NCI-H1417 treated with DMSO at 0.1 percent for 48 hours (cell line): ENCODE data around the gene SAMHD1.

Experiments
- DNase-seq: peaks from one replicate; lab custom pipeline; 2025; lab: John Stamatoyannopoulos, UW

SAMHD1 gene

DNA sequence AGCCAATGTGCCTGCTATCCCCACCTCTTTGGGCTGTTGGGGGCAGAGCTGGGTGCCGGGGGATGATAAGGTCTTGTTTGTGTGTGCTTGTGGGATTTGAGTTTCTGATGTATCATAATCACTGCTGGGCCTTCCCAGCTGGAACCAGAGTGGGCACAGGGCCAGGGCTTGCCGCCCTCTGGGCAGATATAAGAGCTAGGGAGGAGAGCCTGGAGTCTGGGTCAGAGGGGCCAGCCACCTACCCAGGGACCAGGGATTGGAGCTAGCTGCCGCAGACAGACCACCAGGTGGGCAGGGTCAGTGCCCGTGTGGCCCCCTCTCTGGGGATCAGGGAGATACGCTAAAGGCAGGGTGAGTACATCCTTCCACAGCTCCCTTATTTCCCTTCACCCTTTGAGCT is 78.7 kb downstream of the SAMHD1 start:
- DNase-seq: no peak

DNA sequence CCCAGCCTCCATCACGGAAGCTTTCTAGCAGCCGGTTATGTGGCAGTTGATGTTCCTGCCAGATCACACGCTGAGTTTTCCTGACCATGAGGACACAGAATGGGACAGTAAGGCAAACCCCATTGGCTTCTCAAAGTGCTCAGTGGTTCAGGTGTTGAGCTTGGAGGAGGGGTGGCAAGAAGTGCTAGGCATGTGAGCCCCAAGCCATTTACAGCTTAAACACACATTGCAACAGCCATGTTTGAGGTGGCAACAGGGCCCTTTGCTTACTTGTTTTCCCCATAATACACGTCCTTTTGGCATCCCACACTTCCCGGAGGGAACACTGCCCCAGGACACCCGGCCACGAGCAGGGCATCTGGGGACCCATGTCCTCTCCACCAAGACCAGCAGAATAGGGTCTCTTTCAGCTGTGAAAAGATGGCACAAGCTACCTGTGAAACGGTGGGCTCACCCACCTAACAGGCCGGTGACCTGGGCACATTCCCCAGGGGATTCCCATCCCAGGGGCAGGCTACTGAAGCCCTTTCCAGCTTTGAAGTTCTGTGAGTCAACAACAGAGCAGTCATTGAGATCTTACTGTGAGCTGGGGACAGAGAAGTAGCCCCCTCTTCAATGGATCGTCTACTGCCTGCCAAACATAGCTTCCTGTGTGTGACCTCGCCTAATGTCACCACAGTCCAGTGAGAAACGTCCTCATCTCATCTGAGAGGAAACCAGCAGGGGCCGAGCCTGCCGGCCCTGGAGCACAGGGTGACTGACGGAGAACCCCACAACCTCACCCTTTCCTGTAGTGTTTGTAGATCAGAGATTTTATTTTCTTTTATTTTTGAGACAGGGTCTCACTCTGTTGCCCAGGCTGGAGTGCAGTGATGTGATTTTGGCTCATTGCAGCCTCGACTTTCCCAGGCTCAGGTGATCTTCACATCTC is 79.6 kb downstream of the SAMHD1 start:
- no peak for DNase-seq

DNA sequence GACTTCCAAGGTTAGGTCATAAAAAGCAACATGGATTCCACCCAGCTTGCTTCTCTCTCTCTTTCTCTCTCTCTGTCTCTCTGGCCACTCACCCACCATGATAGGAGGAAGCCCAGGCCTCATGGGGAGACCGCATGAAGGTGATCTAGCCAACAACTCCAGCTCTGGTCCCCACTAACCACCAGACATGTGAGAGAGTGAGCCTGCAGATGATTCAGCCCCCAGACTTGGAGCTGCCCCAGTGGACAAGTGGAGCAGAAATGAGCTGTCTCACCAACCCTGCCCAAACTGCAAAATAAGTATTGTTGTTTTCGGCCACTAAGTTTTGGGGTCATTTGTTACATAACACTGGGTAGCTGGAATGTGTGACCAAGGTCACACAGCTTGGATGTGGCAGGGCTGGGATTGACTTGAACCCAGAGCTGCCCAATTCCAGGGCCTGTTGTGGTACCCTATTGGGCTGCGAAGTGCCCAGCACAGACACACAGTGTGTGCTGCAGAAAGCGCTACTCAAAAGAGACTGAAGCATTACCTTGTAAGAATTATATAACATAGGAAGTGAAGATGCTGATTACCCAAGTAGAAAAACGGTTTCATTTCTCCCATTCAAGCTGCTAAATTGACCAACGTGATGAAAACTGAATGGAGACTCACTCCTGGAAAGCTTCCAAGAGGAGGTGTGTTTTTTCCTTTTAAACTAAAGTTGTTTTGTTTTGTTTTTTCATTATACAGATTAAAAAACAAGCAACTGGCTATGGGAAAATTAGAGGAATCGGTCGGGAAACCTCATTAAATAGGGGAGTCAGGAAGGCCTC is 84.6 kb downstream of the SAMHD1 start:
- no peak for DNase-seq

DNA sequence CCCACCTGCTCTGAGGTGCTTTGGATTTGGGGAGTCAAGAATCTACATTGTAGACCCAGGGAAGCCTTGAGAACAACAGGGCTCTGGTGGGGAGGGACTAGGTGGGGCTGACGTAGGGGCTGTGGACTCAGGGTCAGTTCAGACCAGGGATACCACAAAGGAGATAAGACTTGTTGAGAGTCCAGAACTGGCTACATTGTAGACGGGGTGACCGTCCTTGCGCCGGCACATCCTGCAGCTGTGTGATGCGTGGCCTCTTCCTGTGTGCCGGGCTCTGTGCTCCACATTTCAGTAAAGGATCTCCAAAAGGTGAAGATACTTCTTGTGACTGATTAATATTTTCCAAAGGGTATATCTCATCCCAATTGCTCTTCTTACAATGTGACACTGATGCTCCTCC is 85.3 kb downstream of the SAMHD1 start:
- DNase-seq: no peak

DNA sequence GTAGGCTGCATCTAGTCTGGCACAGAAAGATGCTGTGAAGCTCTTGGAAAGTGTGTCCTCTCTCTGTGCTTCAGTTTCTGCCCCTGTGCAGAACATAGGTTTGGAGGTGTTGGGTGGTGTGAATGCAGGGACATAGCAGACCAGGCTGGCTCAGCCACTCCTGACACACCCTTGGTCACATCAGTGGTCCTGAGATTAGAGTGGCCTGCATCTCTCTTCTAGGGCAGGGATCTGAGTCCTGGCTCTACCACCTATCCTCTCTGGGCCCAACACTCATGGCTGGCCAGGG is 85.7 kb downstream of the SAMHD1 start:
- DNase-seq: no peak

DNA sequence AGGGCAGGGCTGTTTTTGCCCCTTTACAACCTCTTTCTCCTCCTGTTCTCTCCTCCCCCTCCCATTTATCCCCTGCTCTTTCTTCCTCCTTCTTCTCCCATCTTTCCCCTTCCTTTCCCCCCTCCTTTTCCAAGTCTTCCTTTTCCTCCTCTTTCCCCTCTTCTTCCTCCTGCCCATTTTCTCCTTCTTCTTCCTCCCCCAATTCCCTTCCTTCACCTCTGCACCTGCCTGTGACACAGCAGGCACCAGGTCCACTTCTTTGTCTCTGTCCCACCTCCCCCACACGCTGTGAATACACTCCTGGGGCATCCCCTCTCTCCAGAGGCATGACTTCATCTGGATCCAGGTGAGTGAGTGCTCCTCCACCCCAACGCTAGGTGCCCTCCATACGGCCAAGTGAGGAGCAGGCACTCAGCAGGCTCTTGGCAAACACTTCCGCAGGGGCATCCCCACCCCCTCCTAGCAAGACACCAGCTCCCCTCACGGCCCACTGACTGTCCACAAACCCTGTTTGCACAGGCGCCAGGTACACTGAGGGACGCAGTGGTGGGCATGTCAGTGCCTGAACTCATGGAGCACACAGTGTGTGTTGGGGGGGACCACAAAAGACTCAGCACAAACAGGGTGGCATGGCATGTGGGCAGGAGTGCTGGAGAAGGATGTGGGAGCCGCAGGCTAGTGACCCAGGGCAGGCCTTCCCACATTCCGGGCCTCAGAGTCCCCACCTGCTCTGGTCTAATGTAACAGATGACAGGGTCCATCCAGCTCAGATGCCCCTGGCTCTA is 86.2 kb downstream of the SAMHD1 start:
- no peak for DNase-seq

DNA sequence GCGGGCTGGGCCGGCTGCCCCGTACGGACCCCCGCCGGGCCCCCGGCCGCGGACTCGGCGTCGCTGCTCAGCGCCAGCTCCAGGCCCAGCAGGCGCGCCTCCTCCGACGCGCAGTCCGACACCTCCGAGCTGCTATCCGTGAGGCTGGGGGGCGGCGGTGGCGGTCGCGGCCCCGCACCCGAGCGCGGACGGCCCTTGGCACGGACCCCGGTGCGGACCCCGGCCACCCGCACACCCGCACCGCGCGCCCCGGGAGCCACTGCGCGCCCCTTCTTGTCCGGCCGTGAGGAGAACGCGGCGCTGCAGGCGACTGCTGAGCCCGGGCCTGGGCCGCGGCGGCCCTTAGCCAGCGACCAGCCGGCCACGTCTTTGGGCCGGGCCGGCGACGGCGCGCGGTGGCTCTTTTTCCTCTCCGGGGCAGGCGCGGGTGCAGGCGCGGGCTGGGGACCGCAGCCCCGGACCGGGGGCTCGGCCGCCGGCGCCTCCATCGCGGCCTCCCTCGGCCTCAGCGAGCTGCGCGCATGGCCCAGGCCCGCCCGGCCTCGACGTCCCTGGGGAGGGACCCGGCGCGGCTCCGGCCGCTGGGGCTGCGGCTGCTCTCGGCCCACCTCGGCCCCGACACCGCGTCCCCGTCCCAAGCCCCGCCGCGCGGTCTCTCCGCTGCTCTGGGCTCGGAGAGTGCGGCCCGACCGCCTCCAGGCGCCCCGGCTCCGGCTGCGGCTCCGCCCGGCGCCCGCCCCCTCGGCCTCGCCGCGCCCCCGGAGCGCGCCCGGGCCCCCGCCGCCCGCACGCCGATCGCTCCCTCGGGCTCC is 88.4 kb downstream of the SAMHD1 start:
- DNase-seq: no peak

DNA sequence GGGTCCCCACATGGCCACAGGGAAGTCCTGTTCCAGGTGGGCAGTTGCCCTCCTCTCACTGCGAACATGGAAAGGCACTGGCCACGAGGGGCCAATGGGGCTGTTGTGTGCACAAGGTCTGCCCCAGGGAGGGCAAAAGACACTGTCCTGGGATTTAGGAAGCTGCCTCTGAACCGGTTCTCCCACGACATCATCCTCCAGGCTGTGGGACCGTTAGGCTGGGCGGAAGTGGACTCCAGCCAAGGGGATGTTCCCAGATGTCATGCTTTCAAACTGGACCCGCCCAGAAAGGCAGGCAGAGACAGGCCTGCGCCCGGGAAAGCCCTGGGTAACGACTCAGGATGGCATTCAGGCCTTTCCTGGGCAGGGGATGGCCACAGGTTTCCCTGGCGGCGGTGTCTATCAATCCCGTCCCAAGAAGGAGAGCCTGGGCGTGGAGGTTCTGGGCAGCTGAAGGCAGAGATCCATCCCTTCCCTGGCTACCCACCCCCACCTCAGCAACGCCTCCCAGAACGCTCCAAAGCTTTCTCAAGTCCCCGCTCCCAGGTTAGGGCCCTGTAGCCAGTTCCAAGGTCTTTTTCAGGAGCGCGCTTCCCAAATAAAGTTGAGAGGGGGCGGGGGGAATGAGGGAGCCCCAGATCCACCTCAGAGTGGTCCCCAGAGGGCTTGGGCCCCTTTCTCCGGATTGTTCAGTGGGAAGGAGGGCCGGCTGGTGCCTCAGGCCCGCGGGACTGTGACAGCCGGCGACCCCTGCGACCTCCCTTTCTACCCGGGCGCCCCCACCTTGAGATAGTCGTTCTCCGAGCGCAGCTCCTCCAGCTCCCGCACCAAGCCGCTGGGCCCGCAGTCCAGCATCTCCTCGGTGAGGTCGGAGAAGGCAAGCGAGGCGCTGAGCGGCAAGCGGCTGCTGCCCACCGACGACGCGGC is 89.4 kb downstream of the SAMHD1 start:
- no peak for DNase-seq

DNA sequence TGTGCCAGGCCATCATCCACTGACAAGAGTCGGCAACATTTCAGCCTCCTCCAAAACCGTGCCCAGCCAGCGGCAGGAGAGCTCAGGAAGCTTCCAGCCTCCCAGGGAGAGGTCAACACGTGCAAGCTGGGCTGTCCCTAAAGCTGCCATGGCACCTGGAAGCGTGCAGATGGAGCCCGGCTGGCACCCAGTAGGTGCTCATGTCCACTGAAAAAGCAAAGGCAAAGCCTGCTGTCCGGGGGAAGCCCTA is 90.0 kb downstream of the SAMHD1 start:
- no peak for DNase-seq

DNA sequence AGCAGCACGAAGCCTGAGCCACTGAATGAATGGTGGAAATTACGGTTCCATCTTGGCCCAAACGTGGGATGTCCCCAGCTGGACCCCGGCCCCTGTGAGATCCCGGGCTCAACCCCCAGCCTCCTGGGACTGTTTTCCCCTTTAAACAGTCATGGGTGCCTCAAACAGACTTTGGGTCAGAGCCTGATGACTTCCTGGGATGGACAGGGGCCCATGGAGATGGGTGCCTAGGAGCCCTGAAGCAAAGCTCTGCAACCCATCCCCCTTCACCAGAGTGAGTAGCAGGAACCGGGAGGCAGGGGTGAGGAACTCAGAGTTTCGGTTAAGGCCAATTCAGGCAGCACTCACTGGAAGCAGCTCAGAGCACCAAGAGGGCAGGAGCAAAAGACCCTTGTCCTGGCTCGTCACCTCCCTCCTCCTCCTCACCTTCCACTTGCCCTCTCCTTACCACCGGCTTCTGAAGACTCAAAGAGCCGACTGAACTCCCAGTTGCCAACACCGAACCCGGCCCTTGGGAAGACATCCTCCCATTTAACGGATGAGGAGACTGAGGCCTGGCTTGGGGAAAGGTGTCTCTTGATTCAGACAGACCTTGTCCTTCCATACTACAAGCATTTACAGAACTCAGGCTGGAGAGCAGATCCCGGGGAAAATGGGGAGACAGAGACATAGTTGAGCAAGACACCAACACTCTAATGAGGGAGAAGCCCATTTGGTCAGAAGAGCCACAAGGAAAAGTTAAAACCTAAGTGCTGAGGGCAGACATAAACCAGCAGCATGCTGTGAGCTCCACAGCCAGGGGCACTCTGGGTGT is 90.5 kb downstream of the SAMHD1 start:
- DNase-seq: no peak

DNA sequence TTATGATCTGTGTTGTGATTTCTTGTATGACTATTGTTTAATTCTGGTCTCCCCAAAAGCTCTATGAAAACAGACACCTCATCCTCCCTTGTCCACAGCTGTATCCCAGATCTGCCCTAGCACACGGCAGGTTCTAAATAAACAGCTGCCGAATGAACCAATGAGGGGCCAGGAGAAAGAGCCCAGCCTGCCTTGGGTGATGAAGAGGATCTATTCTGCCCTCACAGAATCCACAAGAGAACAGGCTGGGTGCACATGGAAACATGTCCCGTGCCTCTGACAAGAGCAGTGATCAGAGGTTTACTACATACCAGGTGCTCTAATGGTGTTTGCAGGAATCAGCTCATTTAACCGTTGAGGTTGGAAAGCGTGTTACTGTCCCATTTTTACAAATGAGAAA is 91.2 kb downstream of the SAMHD1 start:
- no peak for DNase-seq

DNA sequence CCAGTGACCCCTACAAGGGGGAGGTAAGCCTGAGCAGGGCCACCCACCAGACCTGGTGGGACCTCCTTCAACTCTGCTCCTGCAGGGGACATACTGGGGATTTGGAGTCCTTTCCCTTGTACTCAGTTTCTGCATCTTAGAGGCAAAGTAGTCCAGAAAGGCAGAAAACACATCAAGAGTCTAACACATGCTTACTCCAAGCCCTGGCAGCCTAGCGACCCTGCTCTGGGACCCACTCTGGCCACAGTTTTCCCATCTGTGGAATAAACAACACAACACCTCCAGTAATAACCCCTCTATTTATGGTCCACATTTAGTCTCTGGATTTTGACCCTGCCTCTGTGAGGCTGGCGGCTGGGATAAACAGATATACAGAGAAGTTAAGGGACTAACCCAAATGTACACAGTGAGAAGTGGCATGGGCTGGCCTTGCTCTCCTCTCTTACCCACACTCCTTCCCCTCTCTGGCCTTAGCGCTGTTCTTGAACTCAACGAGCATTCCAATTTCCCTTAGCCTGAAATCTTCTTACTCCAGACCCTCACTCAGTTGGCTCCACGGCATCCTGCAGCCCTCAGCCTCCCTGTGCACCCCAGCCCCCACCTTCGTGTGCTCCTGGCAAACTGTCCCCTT is 91.7 kb downstream of the SAMHD1 start:
- DNase-seq: no peak

DNA sequence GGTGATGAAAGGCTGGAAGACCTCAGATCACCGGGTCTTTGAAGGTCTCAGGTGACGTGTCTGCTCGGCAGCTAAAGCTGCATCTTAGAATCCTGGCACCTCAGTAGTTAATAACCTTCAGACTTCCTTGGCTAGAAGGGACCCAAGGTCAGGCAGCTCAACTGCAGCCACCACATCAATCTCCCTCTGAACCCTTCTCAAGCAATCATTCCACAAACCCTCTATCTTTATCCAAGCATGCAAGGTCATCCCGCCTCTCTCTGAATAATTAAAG is 92.3 kb downstream of the SAMHD1 start:
- no peak for DNase-seq

DNA sequence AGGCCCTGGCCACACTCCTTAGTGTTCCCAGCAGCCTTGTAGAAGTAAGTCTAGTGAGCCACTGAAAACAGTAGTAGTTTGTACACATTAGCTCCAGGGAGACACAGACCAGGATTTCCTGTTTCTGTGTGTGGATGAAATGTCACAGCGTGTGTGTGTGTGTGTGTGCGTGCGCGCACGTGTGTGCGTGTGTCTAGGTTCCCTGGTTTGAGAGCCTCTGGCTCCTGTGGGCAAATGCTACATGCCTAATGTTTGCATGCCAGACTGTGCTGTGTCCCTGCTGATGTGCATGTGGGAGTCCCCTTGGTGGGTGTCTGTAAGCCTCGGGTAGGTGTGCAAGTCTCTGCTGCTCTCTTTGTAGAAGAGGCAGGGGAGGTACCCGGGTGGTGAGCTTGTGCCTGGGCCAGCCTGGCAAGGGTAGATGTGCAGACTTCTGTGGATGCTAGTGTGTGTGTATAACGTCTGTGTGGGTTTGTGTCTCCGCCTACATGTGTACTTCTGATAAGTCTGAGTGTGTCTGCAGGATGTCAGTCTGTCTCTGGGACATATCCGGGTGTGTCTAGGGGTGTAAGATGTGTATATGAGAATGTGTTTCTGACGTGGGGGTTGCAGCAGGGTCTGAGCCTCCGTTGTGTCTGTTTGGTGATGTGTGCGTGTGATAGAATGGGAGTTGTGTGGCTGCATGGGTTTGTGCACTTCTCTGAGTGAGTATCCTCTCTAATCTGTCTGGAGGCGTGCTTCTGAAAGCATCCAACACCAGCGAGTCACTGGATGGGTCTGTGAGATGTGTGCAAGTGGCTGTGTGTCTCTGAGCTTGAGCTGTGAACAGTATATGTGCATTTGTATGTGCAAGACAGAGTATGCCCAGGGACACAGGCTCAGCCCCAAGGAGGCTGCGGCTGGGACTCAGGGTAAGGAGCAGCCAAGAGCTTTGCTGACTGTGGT is 94.5 kb downstream of the SAMHD1 start:
- no peak for DNase-seq

DNA sequence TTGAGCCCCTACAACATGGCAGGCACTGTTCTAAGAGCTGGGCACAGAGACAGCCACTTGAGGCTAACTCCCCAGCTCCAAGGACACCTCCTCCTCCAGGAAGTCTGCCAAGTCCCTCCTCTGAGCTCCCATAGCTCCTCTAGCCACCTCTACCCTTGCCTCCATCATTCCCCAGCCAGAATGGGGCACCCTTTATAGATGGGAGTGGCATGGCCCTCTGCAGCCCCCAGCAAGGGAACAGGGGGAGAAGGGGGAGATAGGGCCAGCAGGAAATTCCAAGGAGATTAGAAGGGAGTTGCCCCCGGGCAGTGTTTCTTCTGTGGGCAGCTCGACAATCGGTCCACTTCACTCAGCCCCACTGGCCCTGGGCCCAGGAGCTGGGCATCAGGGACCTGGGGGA is 95.3 kb downstream of the SAMHD1 start:
- no peak for DNase-seq

DNA sequence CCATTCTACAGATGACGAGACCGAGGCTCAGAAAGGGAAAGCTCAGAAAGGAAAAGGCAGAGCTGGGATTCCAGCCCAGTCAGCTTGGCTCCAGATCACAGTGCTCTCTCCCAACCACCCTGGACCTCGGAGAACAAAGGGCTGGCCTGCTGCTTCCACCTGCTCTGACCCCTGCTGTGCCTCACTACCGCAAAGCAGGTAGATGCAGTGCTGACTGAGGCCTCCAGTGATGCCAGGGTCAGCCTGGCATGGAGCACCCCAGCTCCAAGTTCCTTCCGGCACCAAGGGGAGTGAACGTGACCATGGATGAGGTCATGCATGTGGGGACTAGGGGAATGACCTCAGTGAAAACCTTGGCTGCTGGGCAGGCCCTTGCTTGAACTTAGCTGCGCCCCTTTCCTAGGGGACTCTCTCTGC is 96.3 kb downstream of the SAMHD1 start:
- DNase-seq: no peak

DNA sequence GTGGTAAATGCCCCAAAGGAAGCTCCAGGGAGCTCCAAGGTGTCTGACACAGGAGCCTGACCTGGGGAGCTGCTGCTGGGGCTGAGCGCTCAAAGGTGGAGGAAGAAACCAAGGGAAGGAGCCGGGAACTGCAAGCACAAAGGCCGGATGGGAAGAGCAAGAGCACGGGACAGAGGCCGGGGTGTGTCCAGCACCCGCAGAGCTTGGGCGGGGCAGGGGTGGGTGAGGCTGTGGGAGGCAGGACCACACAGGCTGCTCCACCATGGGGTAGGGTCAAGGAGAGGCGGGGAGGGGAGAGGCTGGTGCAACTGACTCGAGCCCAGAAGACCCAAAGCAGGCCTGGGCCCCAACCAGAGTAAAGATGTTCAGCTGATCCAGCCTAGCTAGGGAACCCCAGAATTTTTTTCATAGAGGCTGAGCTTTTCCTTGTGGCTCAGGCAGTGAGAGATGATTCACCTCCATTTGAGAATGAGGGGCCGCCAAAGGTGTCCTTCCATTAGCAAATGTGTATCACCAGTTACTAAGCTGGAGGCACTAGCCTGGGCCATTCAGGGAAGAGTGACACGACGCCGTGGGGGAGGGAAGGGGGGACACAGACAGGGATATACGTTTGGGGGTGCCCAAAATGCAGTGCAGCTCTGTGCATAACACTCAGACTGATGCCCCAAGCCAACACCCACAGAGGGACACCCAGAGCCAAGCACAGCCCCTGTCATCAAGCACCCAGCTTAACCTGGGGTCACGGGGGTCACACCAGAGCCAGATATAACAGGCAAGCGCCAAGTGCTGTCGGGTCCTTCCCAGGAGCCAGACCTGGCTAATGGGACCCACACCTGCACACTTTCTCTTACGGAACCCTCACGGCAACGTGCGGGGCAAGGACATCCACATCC is 96.9 kb downstream of the SAMHD1 start:
- no peak for DNase-seq

DNA sequence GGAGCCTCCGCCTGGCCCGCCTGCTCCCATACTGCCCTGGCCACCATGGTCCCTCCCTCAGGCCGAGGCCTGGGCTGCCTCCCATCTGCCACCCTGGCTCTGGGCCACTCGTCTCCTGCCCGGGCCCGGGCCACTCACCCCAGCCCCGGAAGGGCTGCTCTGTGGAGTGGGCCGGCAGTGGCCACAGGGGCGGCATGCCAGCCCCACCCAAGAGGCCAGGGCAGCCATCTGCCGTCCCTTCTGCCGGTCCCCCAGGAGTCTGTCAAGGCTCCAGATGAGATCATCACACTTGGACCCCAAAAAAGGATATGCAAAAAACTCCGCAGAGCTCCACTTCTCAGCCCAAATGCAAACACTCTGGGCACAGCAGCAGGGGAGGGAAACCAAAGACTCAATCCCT is 99.3 kb downstream of the SAMHD1 start:
- DNase-seq: no peak
